ENCODE results near the gene EEPD1. TPM values are rescaled to one million over a fixed set of nuclear protein-coding genes. Genes with fewer than 3 reads are reported as not detected.
A peak's percentile ranks its signal among the peaks of the same experiment; 100 is the strongest.

The EEPD1 gene
- polyA plus RNA-seq, 1 of the 3 experiments (the other 2 are of a cell fraction), result 5.0 TPM

- no peaks in the 10 kb centered on the region for H3F3A ChIP-seq (replicated peaks; ENCODE audit: insufficient read depth)
- TF ChIP-seq IRF3 (IDR thresholded peaks at IDR 0.05; ENCODE audit: low read depth, low read length), result no peak
- no peak for TF ChIP-seq CHD2 (IDR thresholded peaks at IDR 0.05; ENCODE audit: low read length, partially characterized antibody)
- no peak for TF ChIP-seq NFIC (IDR thresholded peaks at IDR 0.05; ENCODE audit: borderline replicate concordance)
- peak; percentile 35; the same call in 1 of the 2 replicates for TF ChIP-seq GATA2 (CRISPR knock-in tag; IDR thresholded peaks at IDR 0.05)
- no peak for TF ChIP-seq FOSL2 (IDR thresholded peaks at IDR 0.05; ENCODE audit: borderline replicate concordance, low read depth)
- TF ChIP-seq RCOR1 (IDR thresholded peaks at IDR 0.05; ENCODE audit: low read length), result peak; percentile 31; the same call in 1 of the 2 replicates
- TF ChIP-seq GABPA (IDR thresholded peaks at IDR 0.05; ENCODE audit: low read depth), result no peak
- no peak for TF ChIP-seq YY1 (IDR thresholded peaks at IDR 0.05; ENCODE audit: low read depth)
- TF ChIP-seq PBX3 (IDR thresholded peaks at IDR 0.05), result no peak
- no peak for TF ChIP-seq RAD21 (IDR thresholded peaks at IDR 0.05; ENCODE audit: low read length)
- TF ChIP-seq FOXJ3 (CRISPR knock-in tag; IDR thresholded peaks at IDR 0.05), result no peak
- TF ChIP-seq TEAD4 (IDR thresholded peaks at IDR 0.05; ENCODE audit: borderline replicate concordance, insufficient read depth), result no peak
- no peak for TF ChIP-seq SIN3A (IDR thresholded peaks at IDR 0.05; ENCODE audit: borderline replicate concordance, low read depth, low read length)
- no peak overlapping the region for H3K4me3 ChIP-seq (ENCODE audit: low read depth in 2 of 2, low read length in 1 of 2)
- ChIA-PET CTCF (interaction anchor here (1.0 to 2.4 kb wide), 9 partner anchors 12 to 217 kb away, joined by 3 to 11 read pairs (median 4); no protein-coding TSS in a partner anchor), POLR2A (interaction anchor here (0.5 to 1.4 kb wide), 2 partner anchors 13 to 22 kb away, joined by 3 read pairs; no protein-coding TSS in a partner anchor)
- no peaks in the 10 kb centered on the region for H3K27me3 ChIP-seq (ENCODE audit: insufficient read depth)
- no peaks in the 10 kb centered on the region for H3K79me2 ChIP-seq (ENCODE audit: insufficient read depth)
- H3K4me2 ChIP-seq, result no peak overlapping the region; the same call in 1 of the 2 replicates
- H3K27ac ChIP-seq (ENCODE audit: low read depth in 2 of 2, low read length in 1 of 2), result peak overlapping the region in 1 of 2 experiments; percentile 86; a peak in 2 of 4 replicates
- no peaks in the 10 kb centered on the region for H3K36me3 ChIP-seq (replicated peaks in 1 of 2; ENCODE audit: control insufficient read depth in 1 of 2, insufficient read depth in 2 of 2, low read length in 1 of 2)
- peak; percentile 57 for DNase-seq
- no peaks in the 10 kb centered on the region for H4K20me1 ChIP-seq (ENCODE audit: insufficient read depth)
- no peak overlapping the region for H2AFZ ChIP-seq (ENCODE audit: low read depth)
- H3K9ac ChIP-seq, result no peak overlapping the region
- H3K9me2 ChIP-seq, result no peaks in the 10 kb centered on the region
- H3K9me3 ChIP-seq, result no peaks in the 10 kb centered on the region
- H3K4me1 ChIP-seq (ENCODE audit: control insufficient read depth in 1 of 2, insufficient read depth in 2 of 2, low read depth in 1 of 2, low read length in 1 of 2), result peaks cover 4 to 45% of the 10 kb centered on the region in 2 experiments; a peak in 3 of 4 replicates
- 72% methylated on average over 8 of the region's 9 CpGs for WGBS (ENCODE audit: low lambda C conversion rate)
Measured at GRCh38 chr7:36202398-36202797, 49.3 kb downstream of the EEPD1 start.

- ChIA-PET POLR2A (interaction anchor here (0.5 to 1.4 kb wide), 4 partner anchors 11 to 86 kb away, joined by 3 to 4 read pairs (median 4); no protein-coding TSS in a partner anchor), CTCF (interaction anchor here (0.8 to 2.4 kb wide), 11 partner anchors 11 to 218 kb away, joined by 3 to 11 read pairs (median 4); no protein-coding TSS in a partner anchor)
- TF ChIP-seq RCOR1 (IDR thresholded peaks at IDR 0.05; ENCODE audit: low read length) (peak; percentile 16; the same call in 1 of the 2 replicates), GATA2 (CRISPR knock-in tag; IDR thresholded peaks at IDR 0.05) (peak; percentile 88), RAD21 (IDR thresholded peaks at IDR 0.05; ENCODE audit: low read length) (peak; percentile 19; the same call in 1 of the 2 replicates), FOSL2 (IDR thresholded peaks at IDR 0.05; ENCODE audit: borderline replicate concordance, low read depth) (no peak), CHD2 (IDR thresholded peaks at IDR 0.05; ENCODE audit: low read length, partially characterized antibody) (peak; percentile 54), CTCF (IDR thresholded peaks at IDR 0.05) (no peak)
- Histone ChIP-seq H3K27me3 (ENCODE audit: insufficient read depth) (no peaks in the 10 kb centered on the region), H3K36me3 (replicated peaks in 1 of 2; ENCODE audit: control insufficient read depth in 1 of 2, insufficient read depth in 2 of 2, low read length in 1 of 2) (no peaks in the 10 kb centered on the region), H3K4me1 (ENCODE audit: control insufficient read depth in 1 of 2, insufficient read depth in 2 of 2, low read depth in 1 of 2, low read length in 1 of 2) (peaks cover 12 to 54% of the 10 kb centered on the region in 2 experiments; a peak in 3 of 4 replicates), H2AFZ (ENCODE audit: low read depth) (no peak overlapping the region), H3K4me3 (ENCODE audit: low read depth in 2 of 2, low read length in 1 of 2) (no peak overlapping the region), H3K9me2 (no peaks in the 10 kb centered on the region), H3K4me2 (no peak overlapping the region; the same call in 1 of the 2 replicates), H3F3A (replicated peaks; ENCODE audit: insufficient read depth) (no peaks in the 10 kb centered on the region), H3K9me3 (no peaks in the 10 kb centered on the region), H3K9ac (no peak overlapping the region), H4K20me1 (ENCODE audit: insufficient read depth) (no peaks in the 10 kb centered on the region), H3K27ac (ENCODE audit: low read depth in 2 of 2, low read length in 1 of 2) (peak overlapping the region in 1 of 2 experiments; percentile 86; a peak in 2 of 4 replicates), H3K79me2 (ENCODE audit: insufficient read depth) (no peaks in the 10 kb centered on the region)
- peak; percentile 67 for DNase-seq
- 59% methylated on average over 8 of the region's 8 CpGs for WGBS (ENCODE audit: low lambda C conversion rate)
Measured at GRCh38 chr7:36203071-36203790, 50.2 kb downstream of the EEPD1 start.

Data from SK-N-SH (cell line).